ENCODE measurements around the gene PAK1IP1. TPM values are rescaled to one million over a fixed set of nuclear protein-coding genes. Genes with fewer than 3 reads are reported as not detected.

PAK1IP1 gene
- total and polyA plus RNA-seq, 2 donors (not counting 3 experiments of a cell fraction or from before 2014, with no cell fraction given) = 10.6 to 20.6 TPM

- intact Hi-C loops (cut with micrococcal nuclease) = no loop called here
- POLR2A ChIA-PET = no interaction called here
- BruUV-seq (replicated peaks) = no TSS peak
Observed at GRCh38 chr6:10668126-10668917, 26.4 kb upstream of the PAK1IP1 start.

GRCh38 chr6:10676403-10676802, 18.4 kb upstream of the PAK1IP1 start:
- POLR2A ChIA-PET = no interaction called here
- CTCF ChIA-PET = no interaction called here
- Histone ChIP-seq H3K4me3 (replicated peaks in 1 of 3; ENCODE audit: insufficient read depth in 1 of 3, low read depth in 1 of 3, low read length in 3 of 3) (no peak overlapping the region), H4K20me1 (replicated peaks; ENCODE audit: control insufficient read depth, extremely low read depth, insufficient read depth, low read length) (no peaks in the 10 kb centered on the region), H2AFZ (ENCODE audit: low read depth, low read length) (no peak overlapping the region), H3K4me2 (ENCODE audit: insufficient read depth, low read length) (no peak overlapping the region), H3K27ac (ENCODE audit: insufficient read depth, low read depth, low read length) (no peak overlapping the region), H3K79me2 (ENCODE audit: control insufficient read depth, insufficient read depth, low read length) (no peaks in the 10 kb centered on the region), H3K9ac (replicated peaks; ENCODE audit: extremely low read depth, insufficient read depth, low read length) (no peak overlapping the region), H3K36me3 (ENCODE audit: control insufficient read depth in 2 of 2, extremely low read depth in 1 of 2, insufficient read depth in 2 of 2, low read length in 2 of 2) (no peaks in the 10 kb centered on the region), H3K9me3 (replicated peaks; ENCODE audit: control insufficient read depth, insufficient read depth, low read length) (no peaks in the 10 kb centered on the region), H3K4me1 (ENCODE audit: control insufficient read depth, extremely low read depth, insufficient read depth, low read length) (no peaks in the 10 kb centered on the region), H3K27me3 (ENCODE audit: control insufficient read depth in 2 of 2, insufficient read depth in 2 of 2, low read length in 2 of 2) (no peaks in the 10 kb centered on the region), H3K9me1 (replicated peaks; ENCODE audit: control insufficient read depth, extremely low read depth, insufficient read depth, low read length) (no peaks in the 10 kb centered on the region)
- BruUV-seq (replicated peaks) = no TSS peak
- DNase-seq (ENCODE audit: low read depth, low spot score) = no peak
- no peak for FAIRE-seq
- TF ChIP-seq MAX (IDR thresholded peaks at IDR 0.05; ENCODE audit: insufficient read depth, insufficient read length) (no peak), FOS (IDR thresholded peaks at IDR 0.05; ENCODE audit: borderline replicate concordance, insufficient read depth, low read length) (no peak)
- intact Hi-C loops (cut with micrococcal nuclease) (no loop called here), dilution Hi-C loops (cut with MboI; ENCODE audit: extremely low pct_ligation_motif_present, low sequenced_read_pairs) (no loop called here)

More at GRCh38 chr6:10668126-10668917, 26.4 kb upstream of the PAK1IP1 start:
- Histone ChIP-seq H3K9me1 (replicated peaks; ENCODE audit: control insufficient read depth, extremely low read depth, insufficient read depth, low read length) (no peaks in the 10 kb centered on the region), H3K9ac (replicated peaks; ENCODE audit: extremely low read depth, insufficient read depth, low read length) (no peak overlapping the region), H3K4me2 (ENCODE audit: insufficient read depth, low read length) (no peak overlapping the region), H3K4me3 (replicated peaks in 1 of 3; ENCODE audit: insufficient read depth in 1 of 3, low read depth in 1 of 3, low read length in 3 of 3) (no peak overlapping the region), H3K79me2 (ENCODE audit: control insufficient read depth, insufficient read depth, low read length) (no peaks in the 10 kb centered on the region), H3K27ac (ENCODE audit: insufficient read depth, low read depth, low read length) (no peak overlapping the region), H3K27me3 (ENCODE audit: control insufficient read depth in 2 of 2, insufficient read depth in 2 of 2, low read length in 2 of 2) (peaks cover 0 to 4% of the 10 kb centered on the region in 2 experiments), H2AFZ (ENCODE audit: low read depth, low read length) (no peak overlapping the region), H3K4me1 (ENCODE audit: control insufficient read depth, extremely low read depth, insufficient read depth, low read length) (no peaks in the 10 kb centered on the region), H4K20me1 (replicated peaks; ENCODE audit: control insufficient read depth, extremely low read depth, insufficient read depth, low read length) (no peaks in the 10 kb centered on the region), H3K36me3 (ENCODE audit: control insufficient read depth in 2 of 2, extremely low read depth in 1 of 2, insufficient read depth in 2 of 2, low read length in 2 of 2) (no peaks in the 10 kb centered on the region), H3K9me3 (replicated peaks; ENCODE audit: control insufficient read depth, insufficient read depth, low read length) (no peaks in the 10 kb centered on the region)
- no peak for TF ChIP-seq FOS (IDR thresholded peaks at IDR 0.05; ENCODE audit: borderline replicate concordance, insufficient read depth, low read length)
- TF ChIP-seq MAX (IDR thresholded peaks at IDR 0.05; ENCODE audit: insufficient read depth, insufficient read length) = no peak
- TF ChIP-seq GATA2 (IDR thresholded peaks at IDR 0.05; ENCODE audit: insufficient read depth, insufficient read length, low read depth, low read length) = no peak
- DNase-seq (ENCODE audit: low read depth, low spot score) = no peak
- dilution Hi-C loops (cut with MboI; ENCODE audit: extremely low pct_ligation_motif_present, low sequenced_read_pairs) = no loop called here
- CTCF ChIA-PET = interaction anchor here (1.0 kb wide), 1 partner anchor 9 kb away, joined by 3 read pairs; no protein-coding TSS in a partner anchor
- FAIRE-seq = no peak

Measured in endothelial cell of umbilical vein (primary cell).